Kidney glomerular epithelial cell (primary cell): ENCODE results near the gene CNTNAP2.
"Not testable (repeated sequence)": the region's sequence is repeated elsewhere in the genome, so short reads cannot be mapped to it uniquely, and the experiment has no call there.

Source experiments
- DNase-seq: peaks from one replicate; lab custom pipeline; 2025; lab: John Stamatoyannopoulos, UW

CNTNAP2 gene

GRCh38 chr7:148031811-148032210 lies 1915.2 kb downstream of the CNTNAP2 start:
- no peak for DNase-seq

GRCh38 chr7:148035950-148036349 lies 1919.3 kb downstream of the CNTNAP2 start:
- no peak for DNase-seq

GRCh38 chr7:148037044-148037443 lies 1920.4 kb downstream of the CNTNAP2 start:
- no peak for DNase-seq

- no peak for DNase-seq
Measured at GRCh38 chr7:148041156-148041555, 1924.6 kb downstream of the CNTNAP2 start.

GRCh38 chr7:148042935-148043631 lies 1926.5 kb downstream of the CNTNAP2 start:
- DNase-seq, result no peak

GRCh38 chr7:148044173-148044572 lies 1927.6 kb downstream of the CNTNAP2 start:
- DNase-seq, result no peak

- no peak for DNase-seq
Measured at GRCh38 chr7:148045521-148045920, 1928.9 kb downstream of the CNTNAP2 start.

GRCh38 chr7:148049068-148049467 lies 1932.5 kb downstream of the CNTNAP2 start:
- DNase-seq, result no peak

GRCh38 chr7:148050492-148051158 lies 1934.0 kb downstream of the CNTNAP2 start:
- DNase-seq, result no peak

GRCh38 chr7:148056406-148056805 lies 1939.8 kb downstream of the CNTNAP2 start:
- DNase-seq, result no peak

- DNase-seq, result no peak
Measured at GRCh38 chr7:148058092-148058491, 1941.5 kb downstream of the CNTNAP2 start.

- DNase-seq, result no peak
Measured at GRCh38 chr7:148058753-148059152, 1942.2 kb downstream of the CNTNAP2 start.

GRCh38 chr7:148060724-148061123 lies 1944.1 kb downstream of the CNTNAP2 start:
- no peak for DNase-seq

- not testable (repeated sequence) for DNase-seq
Measured at GRCh38 chr7:148078111-148078510, 1961.5 kb downstream of the CNTNAP2 start.

GRCh38 chr7:148079206-148080080 lies 1962.8 kb downstream of the CNTNAP2 start:
- no peak for DNase-seq

GRCh38 chr7:148083448-148083847 lies 1966.8 kb downstream of the CNTNAP2 start:
- DNase-seq, result no peak

- peak; percentile 28 for DNase-seq
Measured at GRCh38 chr7:148084138-148084537, 1967.5 kb downstream of the CNTNAP2 start.

GRCh38 chr7:148091882-148092281 lies 1975.3 kb downstream of the CNTNAP2 start:
- DNase-seq, result no peak

- no peak for DNase-seq
Measured at GRCh38 chr7:148093375-148094166, 1977.0 kb downstream of the CNTNAP2 start.

GRCh38 chr7:148095066-148095465 lies 1978.5 kb downstream of the CNTNAP2 start:
- DNase-seq, result no peak

- no peak for DNase-seq
Measured at GRCh38 chr7:148104136-148104716, 1987.6 kb downstream of the CNTNAP2 start.
